EL (cell line): ENCODE results near the gene STK32C.

ENCODE experiments used
- DNase-seq: peaks from one replicate; pipeline ENCODE4 v3.0.0-alpha.2; 2016

STK32C gene

GRCh38 chr10:132242103-132242840 lies 65.5 kb downstream of the STK32C start:
- no peak for DNase-seq

GRCh38 chr10:132241496-132241895 lies 66.3 kb downstream of the STK32C start:
- DNase-seq, result no peak

GRCh38 chr10:132241086-132241485 lies 66.7 kb downstream of the STK32C start:
- DNase-seq, result no peak

- DNase-seq, result no peak
These were observed 67.2 kb downstream of the STK32C start for GRCh38 chr10:132240581-132240980.

GRCh38 chr10:132240156-132240555 lies 67.6 kb downstream of the STK32C start:
- DNase-seq, result no peak

- DNase-seq, result no peak
These were observed 68.4 kb downstream of the STK32C start for GRCh38 chr10:132239126-132240031.

GRCh38 chr10:132238371-132239125 lies 69.2 kb downstream of the STK32C start:
- DNase-seq, result no peak

- DNase-seq, result no peak
These were observed 69.9 kb downstream of the STK32C start for GRCh38 chr10:132237871-132238270.

- DNase-seq, result no peak
These were observed 70.4 kb downstream of the STK32C start for GRCh38 chr10:132237396-132237795.

- DNase-seq, result no peak
These were observed 70.9 kb downstream of the STK32C start for GRCh38 chr10:132236881-132237280.

GRCh38 chr10:132236161-132236560 lies 71.6 kb downstream of the STK32C start:
- DNase-seq, result no peak

GRCh38 chr10:132234860-132235259 lies 72.9 kb downstream of the STK32C start:
- DNase-seq, result no peak

GRCh38 chr10:132233501-132234085 lies 74.2 kb downstream of the STK32C start:
- no peak for DNase-seq

GRCh38 chr10:132232981-132233380 lies 74.8 kb downstream of the STK32C start:
- no peak for DNase-seq

GRCh38 chr10:132232023-132232951 lies 75.5 kb downstream of the STK32C start:
- no peak for DNase-seq

GRCh38 chr10:132231656-132232022 lies 76.1 kb downstream of the STK32C start:
- no peak for DNase-seq

GRCh38 chr10:132230557-132231210 lies 77.1 kb downstream of the STK32C start:
- no peak for DNase-seq

GRCh38 chr10:132229834-132230556 lies 77.8 kb downstream of the STK32C start:
- peak; percentile 11 for DNase-seq

GRCh38 chr10:132229096-132229495 lies 78.7 kb downstream of the STK32C start:
- peak; percentile 11 for DNase-seq

- DNase-seq, result no peak
These were observed 79.1 kb downstream of the STK32C start for GRCh38 chr10:132228616-132229015.
